Right cardiac atrium (tissue), 5 donors: Measurements from ENCODE around the gene ZMYM2. TPM values are rescaled to one million over a fixed set of nuclear protein-coding genes. Genes with fewer than 3 reads are reported as not detected.

Experiments
- ATAC-seq, 2 donors: fragments of 200-7000 bp; cut with Tn5 transposase; one replicate each; pipeline versions ENCODE4 v1.8.0 to v1.9.1; 2020; ENCODE audit warnings: moderate library complexity in 2 of 2, mild to moderate bottlenecking in 1 of 2
- DNase-seq, 3 donors: peaks; one replicate each; pipeline ENCODE4 v3.0.0-alpha.2; 2020
- H3K27ac ChIP-seq: one replicate; pipeline ENCODE4 v1.5.1; 2013; ENCODE audit warnings: mild to moderate bottlenecking, low read length, control low read depth, moderate library complexity
- H3K27me3 ChIP-seq: one replicate; pipeline ENCODE4 v1.6.1; 2013; ENCODE audit not compliant: control insufficient read depth, insufficient read depth
- H3K4me1 ChIP-seq: one replicate; pipeline ENCODE4 v1.6.1; 2013; ENCODE audit warnings: low read length; ENCODE audit not compliant: control insufficient read depth, insufficient read depth
- H3K4me3 ChIP-seq: one replicate; pipeline ENCODE4 v1.5.1; 2013; ENCODE audit warnings: low read length, control low read depth
- H3K9me3 ChIP-seq: one replicate; pipeline ENCODE4 v1.6.1; 2013; ENCODE audit warnings: low read length; ENCODE audit not compliant: control insufficient read depth
- WGBS: extraction: QIAGEN DNeasy Blood & Tissue Kit; methylation state at CpG from one replicate; pipeline ENCODE4 v1.1.7; 2013; 5-methylcytosine and 5-hydroxymethylcytosine counted together
- intact Hi-C, 4 donors: fragments of 100-400 bp; cut with DNase I; formaldehyde crosslinking; loops; one replicate each; pipeline versions ENCODE4 v1.11.0 to v1.14.0; 2022 to 2023
- polyA plus RNA-seq: library from polyadenylated mRNA; stranded (reverse); fragments of 200-250 nt; gene quantifications from one replicate; pipeline ENCODE4 v1.2.3, GENCODE V29; 2013
- total RNA-seq, 4 donors: library from RNA; stranded (reverse); fragmentation: NEBNext Ultra II Directional; extraction: Animal tissue kit (Norgen Biotek cat#: 25700); gene quantifications; one replicate each; pipeline ENCODE4 v1.2.1, GENCODE V29; 2021
- donor health status: healthy with polysubstance abuse.
- donor health status: DM: no; HTN: yes; CAD: no.
- donor health status: DM: no; HTN: no; CAD: no.
- donor health status: DM: no; HTN: yes; CAD: no; lungs with severe emphysema.
- donor health status: DM: yes; HTN: yes; CAD: no.

ZMYM2 gene
- total and polyA plus RNA-seq, 5 donors, result 17.2 to 71.4 (median 56.3) TPM

DNA sequence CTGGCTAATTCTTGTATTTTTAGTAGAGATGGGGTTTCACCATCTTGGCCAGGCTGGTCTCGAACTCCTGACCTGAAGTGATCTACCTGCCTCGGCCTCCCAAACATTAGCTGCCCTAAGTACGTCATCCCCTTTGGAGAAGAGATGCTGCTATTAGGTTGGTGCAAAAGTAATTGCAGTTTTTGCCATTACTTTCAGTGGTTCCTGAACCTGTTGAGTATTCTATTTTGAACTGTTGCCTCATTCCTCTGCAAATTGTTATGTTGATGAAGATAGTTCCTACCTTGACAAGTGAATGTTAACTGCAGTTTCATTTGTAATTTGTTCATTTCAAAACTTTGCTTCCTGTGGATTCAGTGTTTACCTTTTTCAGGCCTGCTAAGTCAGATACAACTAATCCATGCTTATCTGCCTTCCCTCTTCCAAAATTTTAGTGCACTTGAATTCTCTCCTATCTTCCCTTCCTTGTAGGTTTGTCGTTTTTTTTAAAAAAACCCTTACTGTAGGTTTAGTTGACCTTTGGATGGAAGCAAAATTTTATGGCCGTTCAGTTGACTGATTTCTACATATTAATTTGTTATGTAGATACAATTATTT, 24.0 kb downstream of the ZMYM2 start:
- WGBS, result 81% methylated on average over 5 of the region's 5 CpGs
- Histone ChIP-seq H3K9me3 (no peaks in the 10 kb centered on the region), H3K27ac (no peak overlapping the region), H3K4me1 (peaks cover 3% of the 10 kb centered on the region), H3K27me3 (no peaks in the 10 kb centered on the region), H3K4me3 (no peak overlapping the region)
- DNase-seq (no peak), ATAC-seq (no peak)
- intact Hi-C loops, result no loop called here

- DNase-seq, result no peak
- H3K4me3 ChIP-seq, result no peak overlapping the region
- H3K27ac ChIP-seq, result no peak overlapping the region
- H3K9me3 ChIP-seq, result no peaks in the 10 kb centered on the region
- peaks cover 6% of the 10 kb centered on the region for H3K4me1 ChIP-seq
- peak; percentile 29 to 52 for ATAC-seq
- intact Hi-C loops, result no loop called here
- no peaks in the 10 kb centered on the region for H3K27me3 ChIP-seq
- WGBS, result 68% methylated on average over 5 of the region's 5 CpGs
Observed at GRCh38 chr13:19984430-19985218, 26.1 kb downstream of the ZMYM2 start.

GRCh38 chr13:19985219-19985556, 26.7 kb downstream of the ZMYM2 start:
- ATAC-seq, result no peak
- H3K27ac ChIP-seq, result no peak overlapping the region

DNA sequence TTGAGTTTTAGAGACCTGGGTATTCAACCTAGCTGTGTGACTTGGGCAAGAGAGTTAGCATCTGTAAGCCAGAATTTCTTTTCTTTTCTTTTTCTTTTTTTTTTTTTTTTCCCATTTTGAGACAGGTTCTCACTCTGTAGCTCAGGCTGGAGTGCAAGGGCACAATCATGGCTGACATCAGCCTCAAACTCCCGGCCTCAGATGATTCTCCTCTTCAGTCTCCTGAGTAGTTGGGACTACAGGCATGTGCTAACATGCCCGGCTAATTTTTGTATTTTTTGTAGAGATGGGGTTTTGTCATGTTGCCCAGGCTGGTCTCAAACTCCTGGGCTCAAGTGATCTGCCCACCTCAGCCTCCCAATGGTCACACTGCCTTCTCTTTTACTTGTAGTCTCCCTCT, 33.0 kb downstream of the ZMYM2 start:
- no peak for ATAC-seq
- intact Hi-C loops, result no loop called here
- H3K27ac ChIP-seq, result no peak overlapping the region
- 96% methylated on average over 2 of the region's 2 CpGs for WGBS
- H3K4me3 ChIP-seq, result no peak overlapping the region
- no peaks in the 10 kb centered on the region for H3K27me3 ChIP-seq
- H3K4me1 ChIP-seq, result peaks cover 3% of the 10 kb centered on the region
- H3K9me3 ChIP-seq, result no peaks in the 10 kb centered on the region
- DNase-seq, result no peak

More at GRCh38 chr13:19985219-19985556, 26.7 kb downstream of the ZMYM2 start:
- intact Hi-C loops, result no loop called here
- no peaks in the 10 kb centered on the region for H3K9me3 ChIP-seq
- no peak overlapping the region for H3K4me3 ChIP-seq
- H3K27me3 ChIP-seq, result no peaks in the 10 kb centered on the region
- peaks cover 6% of the 10 kb centered on the region for H3K4me1 ChIP-seq
- no peak for DNase-seq
- WGBS, result 45% methylated on average over 2 of the region's 2 CpGs

GRCh38 chr13:19993024-19993423, 34.5 kb downstream of the ZMYM2 start:
- ATAC-seq (no peak), DNase-seq (no peak)
- H3K9me3 ChIP-seq, result no peaks in the 10 kb centered on the region
- intact Hi-C loops, result no loop called here
- WGBS, result 83% methylated on average over 4 of the region's 4 CpGs
- peaks cover 5% of the 10 kb centered on the region for H3K4me1 ChIP-seq
- no peak overlapping the region for H3K27ac ChIP-seq
- no peaks in the 10 kb centered on the region for H3K27me3 ChIP-seq
- no peak overlapping the region for H3K4me3 ChIP-seq

GRCh38 chr13:19998960-19999359, 40.4 kb downstream of the ZMYM2 start:
- intact Hi-C loops, result no loop called here
- WGBS, result 97% methylated on average over 3 of the region's 3 CpGs
- H3K9me3 ChIP-seq, result no peaks in the 10 kb centered on the region
- H3K27ac ChIP-seq, result no peak overlapping the region
- peaks cover 11% of the 10 kb centered on the region for H3K4me1 ChIP-seq
- ATAC-seq, result no peak
- H3K4me3 ChIP-seq, result no peak overlapping the region
- DNase-seq, result no peak
- no peaks in the 10 kb centered on the region for H3K27me3 ChIP-seq

GRCh38 chr13:20000062-20000552, 41.6 kb downstream of the ZMYM2 start:
- DNase-seq, result no peak
- H3K27me3 ChIP-seq, result no peaks in the 10 kb centered on the region
- no peak overlapping the region for H3K4me3 ChIP-seq
- no peaks in the 10 kb centered on the region for H3K9me3 ChIP-seq
- intact Hi-C loops, result no loop called here
- H3K27ac ChIP-seq, result no peak overlapping the region
- H3K4me1 ChIP-seq, result peaks cover 11% of the 10 kb centered on the region
- no peak for ATAC-seq
- WGBS, result 78% methylated on average over 5 of the region's 5 CpGs

- DNase-seq (no peak), ATAC-seq (peak in 1 of 2 donors; percentile 21)
- no peak overlapping the region for H3K27ac ChIP-seq
- peaks cover 11% of the 10 kb centered on the region for H3K4me1 ChIP-seq
- H3K27me3 ChIP-seq, result no peaks in the 10 kb centered on the region
- H3K4me3 ChIP-seq, result no peak overlapping the region
- H3K9me3 ChIP-seq, result no peaks in the 10 kb centered on the region
- WGBS, result 51% methylated on average over 4 of the region's 4 CpGs
- intact Hi-C loops, result no loop called here
Observed at GRCh38 chr13:20001366-20002190, 43.1 kb downstream of the ZMYM2 start.

DNA sequence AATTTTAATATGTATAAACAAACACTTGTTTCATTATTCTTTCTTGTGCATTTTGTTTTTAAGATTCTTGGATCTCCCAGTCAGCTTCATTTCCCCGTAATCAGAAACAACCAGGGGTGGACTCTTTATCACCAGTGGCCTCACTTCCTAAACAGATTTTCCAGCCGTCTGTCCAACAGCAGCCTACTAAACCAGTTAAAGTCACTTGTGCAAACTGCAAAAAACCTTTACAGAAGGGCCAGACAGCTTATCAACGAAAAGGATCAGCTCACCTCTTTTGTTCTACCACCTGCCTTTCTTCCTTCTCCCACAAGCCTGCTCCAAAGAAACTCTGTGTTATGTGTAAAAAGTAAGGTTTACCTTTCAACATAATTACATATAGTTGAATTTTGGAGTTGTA, 44.3 kb downstream of the ZMYM2 start:
- Histone ChIP-seq H3K9me3 (no peaks in the 10 kb centered on the region), H3K4me1 (peaks cover 9% of the 10 kb centered on the region), H3K4me3 (no peak overlapping the region), H3K27me3 (no peaks in the 10 kb centered on the region), H3K27ac (no peak overlapping the region)
- intact Hi-C loops, result no loop called here
- DNase-seq (no peak), ATAC-seq (peak in 1 of 2 donors; percentile 69)
- 19% methylated on average over 3 of the region's 3 CpGs for WGBS

GRCh38 chr13:20006206-20006605, 47.7 kb downstream of the ZMYM2 start:
- Histone ChIP-seq H3K27me3 (no peaks in the 10 kb centered on the region), H3K9me3 (no peaks in the 10 kb centered on the region), H3K4me3 (no peak overlapping the region), H3K27ac (no peak overlapping the region), H3K4me1 (peaks cover 5% of the 10 kb centered on the region)
- ATAC-seq (no peak), DNase-seq (no peak)
- intact Hi-C loops, result no loop called here
- WGBS, result 88% methylated on average over 1 of the region's 1 CpG

DNA sequence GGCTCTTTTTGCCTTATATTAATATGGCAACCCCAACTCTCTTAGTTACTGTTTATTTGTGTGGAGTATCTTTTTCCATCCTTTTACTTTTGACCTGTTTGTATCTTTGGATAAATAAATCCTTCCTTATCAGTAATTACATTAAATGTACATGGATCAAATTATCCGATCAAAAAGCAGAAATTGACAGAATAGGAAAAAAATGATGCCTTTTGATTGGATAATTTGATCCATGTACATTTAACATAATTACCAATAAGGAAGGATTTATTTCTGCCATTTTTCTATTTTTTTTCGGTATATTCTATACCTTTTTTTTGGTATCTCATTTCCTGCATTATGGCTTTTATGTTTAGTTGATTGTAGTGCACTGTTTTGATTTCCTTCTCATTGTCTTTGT, 57.2 kb downstream of the ZMYM2 start:
- 97% methylated on average over 2 of the region's 2 CpGs for WGBS
- intact Hi-C loops, result no loop called here
- H3K4me3 ChIP-seq, result no peak overlapping the region
- no peaks in the 10 kb centered on the region for H3K9me3 ChIP-seq
- ATAC-seq (no peak), DNase-seq (no peak)
- no peak overlapping the region for H3K27ac ChIP-seq
- H3K27me3 ChIP-seq, result no peaks in the 10 kb centered on the region
- no peaks in the 10 kb centered on the region for H3K4me1 ChIP-seq
